GM23338 (cell line): ENCODE results near the gene SORD. TPM values are rescaled to one million over a fixed set of nuclear protein-coding genes. Genes with fewer than 3 reads are reported as not detected.

Experiments
- ATAC-seq: fragments of 200-7000 bp; cut with Tn5 transposase; 3 replicates; pipeline ENCODE4 v1.9.1; 2020
- DNase-seq: peaks from one replicate; pipeline ENCODE4 v3.0.0-alpha.2; 2015; ENCODE audit warnings: low spot score
- H2AFZ ChIP-seq: fragments of 200-600 bp; sonication (generic); 2 replicates; pipeline ENCODE4 v1.8.0; 2016; ENCODE audit warnings: antibody characterized with exemption, mild to moderate bottlenecking, moderate library complexity
- H3F3A ChIP-seq: fragments of 200-600 bp; sonication (generic); replicated peaks from 2 replicates; pipeline ENCODE4 v1.8.0; 2017; ENCODE audit warnings: antibody characterized with exemption, mixed run types, low read depth
- H3K27ac ChIP-seq: fragments of 200-600 bp; sonication (generic); 2 replicates; pipeline ENCODE4 v1.6.1; 2016; ENCODE audit warnings: low read depth
- H3K27me3 ChIP-seq: fragments of 200-600 bp; sonication (generic); 2 replicates; pipeline ENCODE4 v1.8.0; 2016; ENCODE audit warnings: mild to moderate bottlenecking, mixed run types, moderate library complexity; ENCODE audit not compliant: insufficient read depth
- H3K36me3 ChIP-seq: fragments of 200-600 bp; sonication (generic); 2 replicates; pipeline ENCODE4 v1.8.0; 2016; ENCODE audit warnings: mild to moderate bottlenecking; ENCODE audit not compliant: insufficient read depth
- H3K4me1 ChIP-seq: fragments of 200-600 bp; sonication (generic); 2 replicates; pipeline ENCODE4 v1.8.0; 2016; ENCODE audit warnings: mild to moderate bottlenecking, moderate library complexity; ENCODE audit not compliant: insufficient read depth
- H3K4me2 ChIP-seq: fragments of 200-600 bp; sonication (generic); 2 replicates; pipeline ENCODE4 v1.7.1; 2017; ENCODE audit warnings: mixed run types
- H3K4me3 ChIP-seq: fragments of 200-600 bp; sonication (generic); 2 replicates; pipeline ENCODE4 v1.6.1; 2016; ENCODE audit warnings: mixed run types
- H3K79me2 ChIP-seq: fragments of 200-600 bp; sonication (generic); replicated peaks from 2 replicates; pipeline ENCODE4 v1.8.0; 2017; ENCODE audit warnings: mild to moderate bottlenecking; ENCODE audit not compliant: insufficient read depth
- H3K9me2 ChIP-seq: fragments of 200-600 bp; sonication (generic); 2 replicates; pipeline ENCODE4 v1.8.0; 2017; ENCODE audit not compliant: insufficient read depth
- H4K20me1 ChIP-seq: fragments of 200-600 bp; sonication (generic); replicated peaks from 2 replicates; pipeline ENCODE4 v1.8.0; 2017; ENCODE audit warnings: mild to moderate bottlenecking; ENCODE audit not compliant: insufficient read depth
- H3K27ac Mint-ChIP-seq: 2 replicates; pipeline ENCODE4 v1.8.0; 2020; ENCODE audit warnings: inconsistent platforms, mild to moderate bottlenecking, moderate library complexity, mixed read lengths
- H3K27me3 Mint-ChIP-seq: 3 replicates; pipeline ENCODE4 v1.8.0; 2022; ENCODE audit warnings: low read depth, mild to moderate bottlenecking, moderate library complexity, mixed read lengths, inconsistent platforms; ENCODE audit not compliant: insufficient read depth, poor library complexity
- H3K36me3 Mint-ChIP-seq: 3 replicates; pipeline ENCODE4 v1.8.0; 2021; ENCODE audit warnings: low read depth, mild to moderate bottlenecking, inconsistent platforms, moderate library complexity, mixed read lengths
- H3K4me1 Mint-ChIP-seq: 3 replicates; pipeline ENCODE4 v1.8.0; 2020; ENCODE audit warnings: mild to moderate bottlenecking, inconsistent platforms, mixed read lengths
- H3K4me3 Mint-ChIP-seq: 3 replicates; pipeline ENCODE4 v1.8.0; 2021; ENCODE audit warnings: moderate library complexity, mild to moderate bottlenecking, inconsistent platforms, mixed read lengths
- H3K9me3 Mint-ChIP-seq: 3 replicates; pipeline ENCODE4 v1.8.0; 2020; ENCODE audit warnings: moderate library complexity, mild to moderate bottlenecking, inconsistent platforms, mixed read lengths
- CTCF ChIP-seq, 2 experiments: fragments of 200-600 bp in 1 of 2; sonication (generic) in 1 of 2; conservative IDR thresholded peaks; 2 replicates each; pipeline versions ENCODE4 v1.5.1 to v1.6.1; 2016 to 2017; ENCODE audit warnings: antibody characterized with exemption in 2 of 2, low read depth in 2 of 2, mild to moderate bottlenecking in 2 of 2, moderate library complexity in 1 of 2
- ETS1 ChIP-seq: IDR thresholded peaks from 2 replicates; pipeline ENCODE4 v1.6.1; 2016; ENCODE audit warnings: antibody characterized with exemption
- EZH2 ChIP-seq: fragments of 200-600 bp; sonication (generic); IDR thresholded peaks from one replicate; pipeline ENCODE4 v1.8.0; 2017; ENCODE audit warnings: antibody characterized with exemption, mild to moderate bottlenecking, low read depth; ENCODE audit not compliant: unreplicated experiment
- EZH2phosphoT487 ChIP-seq: fragments of 200-600 bp; sonication (generic); IDR thresholded peaks from one replicate; pipeline ENCODE4 v1.8.1; 2018; ENCODE audit warnings: antibody characterized with exemption; ENCODE audit not compliant: unreplicated experiment
- JUNB ChIP-seq: IDR thresholded peaks from one replicate; pipeline ENCODE4 v1.6.1; 2016; ENCODE audit warnings: antibody characterized with exemption; ENCODE audit not compliant: unreplicated experiment
- NANOG ChIP-seq: IDR thresholded peaks from 2 replicates; pipeline ENCODE4 v1.6.1; 2016; ENCODE audit warnings: antibody characterized with exemption, borderline replicate concordance
- STAT1 ChIP-seq: IDR thresholded peaks from one replicate; pipeline ENCODE4 v1.6.1; 2016; ENCODE audit warnings: antibody characterized with exemption; ENCODE audit not compliant: unreplicated experiment
- ZNF114 ChIP-seq: fragments of 250-450 bp; sonication (Bioruptor Pico); IDR thresholded peaks from 2 replicates; pipeline ENCODE4 v1.5.0; 2020; ENCODE audit warnings: mild to moderate bottlenecking, moderate library complexity
- ZNF331 ChIP-seq: fragments of 250-450 bp; sonication (Bioruptor Pico); IDR thresholded peaks from 2 replicates; pipeline ENCODE4 v1.5.0; 2020; ENCODE audit warnings: low read depth, mild to moderate bottlenecking, moderate library complexity
- ZNF462 ChIP-seq: fragments of 250-450 bp; sonication (Bioruptor Pico); IDR thresholded peaks from 2 replicates; pipeline ENCODE4 v1.5.0; 2020; ENCODE audit warnings: mild to moderate bottlenecking, moderate library complexity
- polyA plus RNA-seq: library from polyadenylated mRNA; unstranded; fragments of >200 nt; fragmentation: Nextera tagmentation; extraction: Ambion mirVana; gene quantifications from 2 replicates; pipeline ENCODE4 v1.2.1, GENCODE V29; 2016
- total RNA-seq: library from RNA; depleted of rRNA; stranded (reverse); fragments of >200 nt; shearing (Covaris generic); gene quantifications from 2 replicates; pipeline ENCODE4 v1.2.3, GENCODE V29; 2014
- TF ChIP-seq, protein P1 (sequence below): IDR thresholded peaks from one replicate; pipeline ENCODE4 v1.6.1; 2018; ENCODE audit warnings: antibody characterized with exemption; ENCODE audit not compliant: unreplicated experiment

SORD gene
- total and polyA plus RNA-seq, 2 experiments from 2014 or later = 12.5 to 55.0 TPM

- TF ChIP-seq STAT1 (no peak), NANOG (no peak), ZNF462 (CRISPR knock-in tag) (no peak), EZH2 (no peak)
Observed at GRCh38 chr15:45099549-45100165, 76.7 kb downstream of the SORD start (continued).

DNA sequence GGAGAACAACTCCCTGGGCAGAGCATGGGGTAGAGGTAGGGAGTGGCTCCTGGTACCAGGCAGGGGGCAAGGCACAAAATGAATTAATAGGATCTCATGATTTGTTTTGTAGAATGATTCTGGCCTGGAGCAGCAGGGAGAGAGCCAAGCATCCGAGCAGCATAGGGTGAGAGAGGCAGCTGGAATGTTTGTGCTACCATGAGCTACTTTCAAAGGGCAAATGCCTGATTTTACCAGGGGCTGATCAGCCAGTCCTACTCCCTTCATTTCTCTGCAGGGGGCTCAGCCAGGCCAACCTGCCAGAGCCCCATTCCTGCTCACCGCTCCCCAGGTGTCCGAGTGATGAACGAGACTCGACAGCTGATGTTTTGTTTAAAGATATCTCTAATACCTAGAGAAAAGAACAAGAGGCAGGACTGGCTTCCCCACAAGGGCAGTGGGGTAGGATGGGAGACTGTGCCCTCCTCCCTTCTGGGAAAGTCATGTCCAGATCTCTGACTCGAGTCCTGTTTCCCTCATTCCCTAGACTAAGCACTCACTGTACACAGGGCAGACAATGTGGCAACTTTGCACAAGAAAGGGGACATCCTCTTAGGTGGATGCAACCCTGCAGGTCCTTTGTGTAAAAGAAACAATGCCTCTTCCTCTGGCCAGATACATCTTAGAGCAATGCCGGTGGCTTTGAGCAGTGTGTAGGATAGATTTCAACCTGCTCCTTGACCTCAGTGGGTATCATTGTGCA is 78.1 kb downstream of the SORD start:
- Histone ChIP-seq H3K9me2 (no peaks in the 10 kb centered on the region), H3K27me3 (no peaks in the 10 kb centered on the region), H3K4me1 (peaks cover 15% of the 10 kb centered on the region), H3F3A (no peaks in the 10 kb centered on the region), H3K79me2 (no peaks in the 10 kb centered on the region), H3K36me3 (no peaks in the 10 kb centered on the region), H2AFZ (peak overlapping the region; percentile 66), H3K4me2 (peak overlapping the region; percentile 70), H4K20me1 (no peaks in the 10 kb centered on the region), H3K27ac (no peak overlapping the region), H3K4me3 (no peak overlapping the region)
- H3K9me3 Mint-ChIP-seq = no peaks in the 10 kb centered on the region; the same call in 2 of the 3 replicates
- peak; percentile 20 for DNase-seq
- peak overlapping the region; percentile 11; the same call in 1 of the 3 replicates for H3K4me3 Mint-ChIP-seq
- peak; percentile 76 for ATAC-seq
- H3K36me3 Mint-ChIP-seq = no peaks in the 10 kb centered on the region
- peaks cover 18% of the 10 kb centered on the region for H3K4me1 Mint-ChIP-seq
- no peak overlapping the region; the same call in 1 of the 2 replicates for H3K27ac Mint-ChIP-seq
- H3K27me3 Mint-ChIP-seq = peaks cover 12% of the 10 kb centered on the region
- TF ChIP-seq ZNF331 (CRISPR knock-in tag) (no peak), ZNF114 (CRISPR knock-in tag) (no peak), ETS1 (no peak), EZH2 (no peak), JUNB (no peak), CTCF (conservative IDR thresholded peaks at IDR 0.05; ENCODE audit: low read depth in 2 of 2) (no peak), STAT1 (no peak), EZH2phosphoT487 (no peak)
- TF ChIP-seq, protein P1, sequence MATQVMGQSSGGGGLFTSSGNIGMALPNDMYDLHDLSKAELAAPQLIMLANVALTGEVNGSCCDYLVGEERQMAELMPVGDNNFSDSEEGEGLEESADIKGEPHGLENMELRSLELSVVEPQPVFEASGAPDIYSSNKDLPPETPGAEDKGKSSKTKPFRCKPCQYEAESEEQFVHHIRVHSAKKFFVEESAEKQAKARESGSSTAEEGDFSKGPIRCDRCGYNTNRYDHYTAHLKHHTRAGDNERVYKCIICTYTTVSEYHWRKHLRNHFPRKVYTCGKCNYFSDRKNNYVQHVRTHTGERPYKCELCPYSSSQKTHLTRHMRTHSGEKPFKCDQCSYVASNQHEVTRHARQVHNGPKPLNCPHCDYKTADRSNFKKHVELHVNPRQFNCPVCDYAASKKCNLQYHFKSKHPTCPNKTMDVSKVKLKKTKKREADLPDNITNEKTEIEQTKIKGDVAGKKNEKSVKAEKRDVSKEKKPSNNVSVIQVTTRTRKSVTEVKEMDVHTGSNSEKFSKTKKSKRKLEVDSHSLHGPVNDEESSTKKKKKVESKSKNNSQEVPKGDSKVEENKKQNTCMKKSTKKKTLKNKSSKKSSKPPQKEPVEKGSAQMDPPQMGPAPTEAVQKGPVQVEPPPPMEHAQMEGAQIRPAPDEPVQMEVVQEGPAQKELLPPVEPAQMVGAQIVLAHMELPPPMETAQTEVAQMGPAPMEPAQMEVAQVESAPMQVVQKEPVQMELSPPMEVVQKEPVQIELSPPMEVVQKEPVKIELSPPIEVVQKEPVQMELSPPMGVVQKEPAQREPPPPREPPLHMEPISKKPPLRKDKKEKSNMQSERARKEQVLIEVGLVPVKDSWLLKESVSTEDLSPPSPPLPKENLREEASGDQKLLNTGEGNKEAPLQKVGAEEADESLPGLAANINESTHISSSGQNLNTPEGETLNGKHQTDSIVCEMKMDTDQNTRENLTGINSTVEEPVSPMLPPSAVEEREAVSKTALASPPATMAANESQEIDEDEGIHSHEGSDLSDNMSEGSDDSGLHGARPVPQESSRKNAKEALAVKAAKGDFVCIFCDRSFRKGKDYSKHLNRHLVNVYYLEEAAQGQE = no peak
